PC-9 (cell line): ENCODE measurements around the gene FBRSL1.

ENCODE experiments used
- CTCF ChIP-seq: fragments of 200-600 bp; sonication (generic); conservative IDR thresholded peaks from 2 replicates; pipeline ENCODE4 v1.6.1; 2017; ENCODE audit warnings: mixed run types, antibody characterized with exemption, mild to moderate bottlenecking, moderate library complexity
- EZH2 ChIP-seq: fragments of 200-600 bp; sonication (generic); IDR thresholded peaks from 2 replicates; pipeline ENCODE4 v1.8.0; 2017; ENCODE audit warnings: antibody characterized with exemption, low read depth

- TF ChIP-seq CTCF (no peak), EZH2 (no peak)
Observed at GRCh38 chr12:132486576-132486975, 3.4 kb upstream of the FBRSL1 start.
